Trophoblast cell (in vitro differentiated cells and primary cell): ENCODE data around the gene TCERG1L.

Experiments
- DNase-seq, 2 donors: peaks; one replicate each; pipeline ENCODE4 v3.0.0-alpha.2; 2016
- H2AFZ ChIP-seq: 2 replicates; pipeline ENCODE4 v1.6.1; 2013; ENCODE audit warnings: low read length, moderate library complexity, mild to moderate bottlenecking; ENCODE audit not compliant: insufficient read depth, poor library complexity
- H2AK5ac ChIP-seq: 2 replicates; pipeline ENCODE4 v1.6.1; 2013; ENCODE audit warnings: mild to moderate bottlenecking, low read length
- H2BK120ac ChIP-seq: 2 replicates; pipeline ENCODE4 v1.6.1; 2013; ENCODE audit warnings: low read length, mild to moderate bottlenecking, moderate library complexity; ENCODE audit not compliant: insufficient read depth, poor library complexity
- H2BK12ac ChIP-seq: 2 replicates; pipeline ENCODE4 v1.6.1; 2013; ENCODE audit warnings: mild to moderate bottlenecking, low read length, moderate library complexity
- H2BK5ac ChIP-seq: 2 replicates; pipeline ENCODE4 v1.6.1; 2013; ENCODE audit warnings: low read length, low read depth, moderate library complexity, mild to moderate bottlenecking; ENCODE audit not compliant: poor library complexity
- H3K14ac ChIP-seq: 2 replicates; pipeline ENCODE4 v1.6.1; 2013; ENCODE audit warnings: mild to moderate bottlenecking, low read length
- H3K18ac ChIP-seq: 2 replicates; pipeline ENCODE4 v1.6.1; 2013; ENCODE audit warnings: mild to moderate bottlenecking, low read length
- H3K23ac ChIP-seq: 2 replicates; pipeline ENCODE4 v1.6.1; 2013; ENCODE audit warnings: low read length
- H3K27ac ChIP-seq: 2 replicates; pipeline ENCODE4 v1.5.1; 2013; ENCODE audit warnings: low read depth, mild to moderate bottlenecking, inconsistent platforms, low read length, moderate library complexity
- H3K27me3 ChIP-seq: 2 replicates; pipeline ENCODE4 v1.6.1; 2013; ENCODE audit warnings: inconsistent platforms, mild to moderate bottlenecking, low read length, moderate library complexity; ENCODE audit not compliant: insufficient read depth
- H3K36me3 ChIP-seq, 2 experiments: 1 replicate in 1 of 2; 2 replicates in 1 of 2; pipeline ENCODE4 v1.6.1; 2013; ENCODE audit warnings: low read length in 2 of 2, mild to moderate bottlenecking in 2 of 2, moderate library complexity in 1 of 2; ENCODE audit not compliant: insufficient read depth in 2 of 2, control insufficient read depth in 1 of 2
- H3K4ac ChIP-seq: 2 replicates; pipeline ENCODE4 v1.6.1; 2013; ENCODE audit warnings: low read depth, mild to moderate bottlenecking, low read length, moderate library complexity
- H3K4me1 ChIP-seq, 2 experiments: 1 replicate in 1 of 2; 2 replicates in 1 of 2; pipeline ENCODE4 v1.6.1; 2013; ENCODE audit warnings: low read length in 2 of 2, mild to moderate bottlenecking in 2 of 2, moderate library complexity in 1 of 2; ENCODE audit not compliant: insufficient read depth in 2 of 2, control insufficient read depth in 1 of 2
- H3K4me2 ChIP-seq: 2 replicates; pipeline ENCODE4 v1.6.1; 2013; ENCODE audit warnings: inconsistent platforms, mild to moderate bottlenecking, low read length, moderate library complexity
- H3K4me3 ChIP-seq: 2 replicates; pipeline ENCODE4 v1.5.1; 2013; ENCODE audit warnings: mild to moderate bottlenecking, low read depth, low read length, inconsistent platforms
- H3K79me1 ChIP-seq: one replicate; pipeline ENCODE4 v1.6.1; 2013; ENCODE audit warnings: low read length
- H3K79me2 ChIP-seq: 2 replicates; pipeline ENCODE4 v1.6.1; 2013; ENCODE audit warnings: low read length, mild to moderate bottlenecking; ENCODE audit not compliant: control insufficient read depth, insufficient read depth, poor library complexity
- H3K9ac ChIP-seq: 2 replicates; pipeline ENCODE4 v1.6.1; 2013; ENCODE audit warnings: mild to moderate bottlenecking, low read length
- H3K9me3 ChIP-seq: 2 replicates; pipeline ENCODE4 v1.6.1; 2013; ENCODE audit warnings: low read depth, mild to moderate bottlenecking, control low read depth, inconsistent platforms, low read length; ENCODE audit not compliant: insufficient read depth
- H4K12ac ChIP-seq: 2 replicates; pipeline ENCODE4 v1.6.1; 2013; ENCODE audit warnings: low read depth, mild to moderate bottlenecking, low read length, moderate library complexity
- H4K8ac ChIP-seq: 2 replicates; pipeline ENCODE4 v1.6.1; 2013; ENCODE audit warnings: low read depth, mild to moderate bottlenecking, low read length, moderate library complexity
- H4K91ac ChIP-seq: one replicate; pipeline ENCODE4 v1.6.1; 2013; ENCODE audit warnings: low read depth, mild to moderate bottlenecking, low read length, moderate library complexity
- WGBS: extraction: QIAGEN DNeasy Blood & Tissue Kit; methylation state at CpG from one replicate; pipeline ENCODE4 v1.1.7; 2013; ENCODE audit warnings: missing lambda C conversion rate; ENCODE audit not compliant: insufficient read length, insufficient coverage; ENCODE audit errors: extremely low coverage; 5-methylcytosine and 5-hydroxymethylcytosine counted together

Gene TCERG1L

DNA sequence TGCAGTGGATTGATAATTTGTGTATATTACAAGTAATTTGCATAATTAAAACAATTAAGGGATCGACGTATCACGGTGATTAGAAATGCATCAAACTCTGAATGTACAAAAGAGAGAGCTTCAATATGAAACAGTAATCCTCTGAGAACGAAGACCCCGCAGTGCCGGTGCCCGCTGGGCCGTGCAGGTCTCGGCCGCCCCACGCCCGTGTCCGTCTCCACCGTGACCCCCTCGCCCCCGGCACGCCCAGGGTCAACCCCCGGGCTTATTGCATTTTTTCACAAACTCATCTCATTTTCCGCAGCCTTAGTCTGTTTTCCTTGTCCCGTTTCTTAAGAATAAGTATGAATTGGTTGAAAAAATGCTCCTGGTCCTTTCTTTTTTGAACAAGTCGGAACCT lies 218.6 kb downstream of the TCERG1L start:
- Histone ChIP-seq H3K9me3 (no peaks in the 10 kb centered on the region), H4K91ac (peak overlapping the region; percentile 98), H3K23ac (no peak overlapping the region), H3K36me3 (peaks cover 2% of the 10 kb centered on the region in 2 experiments), H3K79me2 (peaks cover 9% of the 10 kb centered on the region), H2AFZ (no peak overlapping the region), H3K4me2 (no peak overlapping the region), H3K9ac (no peak overlapping the region), H4K12ac (no peak overlapping the region), H3K18ac (no peak overlapping the region), H3K4me1 (peaks cover 12 to 16% of the 10 kb centered on the region in 2 experiments), H3K14ac (no peak overlapping the region), H3K27ac (no peak overlapping the region), H3K27me3 (no peaks in the 10 kb centered on the region), H2BK12ac (peak overlapping the region; percentile 45), H3K79me1 (peaks cover 25% of the 10 kb centered on the region), H2BK120ac (no peak overlapping the region), H3K4ac (no peak overlapping the region), H3K4me3 (no peak overlapping the region), H2BK5ac (no peak overlapping the region), H4K8ac (no peak overlapping the region), H2AK5ac (no peak overlapping the region)
- DNase-seq = no peak
- WGBS = no CpG with 5 or more reads among the region's 21 CpGs

DNA sequence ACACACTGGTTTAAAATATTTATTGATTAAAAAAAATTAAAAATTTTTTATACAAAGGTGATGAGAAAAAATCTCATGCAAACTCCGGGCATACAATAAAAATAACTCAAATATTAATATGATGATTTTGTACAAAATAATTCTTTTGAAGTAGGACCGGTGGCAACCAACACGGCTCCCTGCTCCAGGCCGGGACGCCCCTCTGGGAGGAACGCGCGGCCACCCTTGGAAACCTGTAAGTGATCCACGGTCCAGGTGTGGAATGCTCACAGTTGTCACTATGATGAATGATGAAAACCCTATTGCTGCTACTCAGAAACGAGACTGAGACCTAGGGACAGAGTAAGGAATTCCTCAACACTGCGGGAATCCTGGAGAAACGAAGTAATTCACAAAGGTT lies 219.1 kb downstream of the TCERG1L start:
- DNase-seq = no peak
- Histone ChIP-seq H4K12ac (no peak overlapping the region), H3K23ac (no peak overlapping the region), H4K91ac (no peak overlapping the region), H3K79me1 (peaks cover 30% of the 10 kb centered on the region), H4K8ac (no peak overlapping the region), H3K4ac (no peak overlapping the region), H2BK120ac (no peak overlapping the region), H3K18ac (no peak overlapping the region), H3K9me3 (no peaks in the 10 kb centered on the region), H3K4me1 (peaks cover 12 to 16% of the 10 kb centered on the region in 2 experiments), H2AFZ (no peak overlapping the region), H3K36me3 (peaks cover 2% of the 10 kb centered on the region in 2 experiments), H3K4me2 (no peak overlapping the region), H3K27ac (no peak overlapping the region), H3K14ac (no peak overlapping the region), H2BK12ac (no peak overlapping the region), H3K79me2 (peaks cover 9% of the 10 kb centered on the region), H3K9ac (no peak overlapping the region), H3K27me3 (no peaks in the 10 kb centered on the region), H2BK5ac (no peak overlapping the region), H2AK5ac (no peak overlapping the region), H3K4me3 (no peak overlapping the region)
- WGBS = no CpG with 5 or more reads among the region's 12 CpGs

GRCh38 chr10:131091682-131092081 lies 219.8 kb downstream of the TCERG1L start:
- no CpG with 5 or more reads among the region's 11 CpGs for WGBS
- Histone ChIP-seq H3K4me3 (no peak overlapping the region), H3K14ac (no peak overlapping the region), H2BK120ac (no peak overlapping the region), H4K8ac (no peak overlapping the region), H3K79me2 (peaks cover 9% of the 10 kb centered on the region), H2BK12ac (peak overlapping the region; percentile 73), H3K27ac (no peak overlapping the region), H2AK5ac (peak overlapping the region; percentile 67), H3K4me1 (peaks cover 14 to 16% of the 10 kb centered on the region in 2 experiments), H3K9me3 (no peaks in the 10 kb centered on the region), H3K27me3 (no peaks in the 10 kb centered on the region), H3K18ac (no peak overlapping the region), H3K36me3 (peaks cover 2% of the 10 kb centered on the region in 2 experiments), H3K23ac (no peak overlapping the region), H2AFZ (no peak overlapping the region), H4K91ac (no peak overlapping the region), H3K4me2 (no peak overlapping the region), H3K4ac (no peak overlapping the region), H2BK5ac (no peak overlapping the region), H3K9ac (no peak overlapping the region), H4K12ac (no peak overlapping the region), H3K79me1 (peaks cover 33% of the 10 kb centered on the region)
- DNase-seq = no peak

DNA sequence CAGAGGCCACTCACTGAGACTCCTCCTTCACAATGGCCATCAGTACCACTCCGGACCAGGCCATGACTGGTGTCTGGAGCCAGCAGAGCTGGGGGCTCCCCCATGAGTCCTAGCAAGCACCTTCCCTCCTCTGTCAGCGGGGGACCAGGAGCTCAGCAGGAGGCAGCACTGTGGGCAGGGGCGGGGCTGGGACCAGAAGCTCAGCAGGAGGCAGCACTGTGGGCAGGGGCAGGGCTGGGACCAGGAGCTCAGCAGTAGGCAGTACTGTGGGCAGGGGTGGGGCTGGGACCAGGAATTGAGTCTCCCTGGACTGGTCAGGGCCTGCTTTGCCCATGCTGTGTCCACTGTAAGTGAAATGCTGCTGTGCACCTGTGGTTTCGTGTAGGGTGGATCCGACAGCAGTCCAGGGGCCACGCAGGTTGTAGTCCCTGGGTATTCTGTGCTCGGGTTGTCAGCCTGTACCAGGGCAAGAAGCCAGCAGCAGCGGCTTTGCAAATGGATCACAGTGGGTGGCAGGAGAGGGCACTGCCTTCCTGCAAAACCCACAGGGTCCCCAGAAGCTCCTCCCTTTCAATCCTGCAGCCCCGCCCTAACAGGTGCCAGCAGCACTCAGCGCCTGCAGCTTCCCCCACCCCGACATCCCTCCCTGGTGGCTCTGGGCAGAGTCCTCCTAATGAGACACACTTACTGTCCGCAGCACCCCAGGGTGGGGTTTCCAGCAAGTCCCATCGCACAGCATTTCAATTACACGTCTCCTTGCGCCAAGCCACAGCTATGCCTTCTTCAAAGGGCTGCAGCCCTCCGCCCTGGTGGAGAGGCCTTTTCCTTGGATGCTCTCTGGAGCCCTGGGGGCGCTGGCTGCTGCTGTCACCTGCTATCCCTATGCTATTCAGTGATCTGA lies 220.5 kb downstream of the TCERG1L start:
- H2BK120ac ChIP-seq = no peak overlapping the region
- H4K12ac ChIP-seq = no peak overlapping the region
- H3K23ac ChIP-seq = no peak overlapping the region
- peaks cover 19 to 21% of the 10 kb centered on the region in 2 experiments for H3K4me1 ChIP-seq
- H3K9ac ChIP-seq = no peak overlapping the region
- no peak for DNase-seq
- peaks cover 9% of the 10 kb centered on the region for H3K79me2 ChIP-seq
- no peak overlapping the region for H3K4ac ChIP-seq
- no CpG with 5 or more reads among the region's 17 CpGs for WGBS
- peaks cover 34% of the 10 kb centered on the region for H3K79me1 ChIP-seq
- peak overlapping the region; percentile 7 for H3K14ac ChIP-seq
- no peak overlapping the region for H2BK12ac ChIP-seq
- no peak overlapping the region for H2AK5ac ChIP-seq
- H3K36me3 ChIP-seq = peaks cover under 1 to 2% of the 10 kb centered on the region in 2 experiments
- H3K4me2 ChIP-seq = no peak overlapping the region
- H4K8ac ChIP-seq = no peak overlapping the region
- H2AFZ ChIP-seq = no peak overlapping the region
- no peaks in the 10 kb centered on the region for H3K27me3 ChIP-seq
- H4K91ac ChIP-seq = no peak overlapping the region
- H3K18ac ChIP-seq = no peak overlapping the region
- H2BK5ac ChIP-seq = no peak overlapping the region
- no peak overlapping the region for H3K4me3 ChIP-seq
- H3K27ac ChIP-seq = no peak overlapping the region
- H3K9me3 ChIP-seq = peaks cover 4% of the 10 kb centered on the region
